SU-DHL-6 (cell line): ENCODE data around the gene TOP1.

Source experiments
- EZH2phosphoT487 ChIP-seq: fragments of 200-600 bp; sonication (generic), shearing (Covaris generic); conservative IDR thresholded peaks from 2 replicates; pipeline ENCODE4 v1.6.1; 2018; ENCODE audit warnings: mild to moderate bottlenecking, antibody characterized with exemption, low read length, moderate library complexity, mixed read lengths
- TF ChIP-seq, protein P1 (sequence below): fragments of 200-600 bp; sonication (generic); IDR thresholded peaks from one replicate; pipeline ENCODE4 v1.5.1; 2017; ENCODE audit warnings: antibody characterized with exemption, mild to moderate bottlenecking, low read length, moderate library complexity; ENCODE audit not compliant: insufficient read depth, poor library complexity, severe bottlenecking

DNA sequence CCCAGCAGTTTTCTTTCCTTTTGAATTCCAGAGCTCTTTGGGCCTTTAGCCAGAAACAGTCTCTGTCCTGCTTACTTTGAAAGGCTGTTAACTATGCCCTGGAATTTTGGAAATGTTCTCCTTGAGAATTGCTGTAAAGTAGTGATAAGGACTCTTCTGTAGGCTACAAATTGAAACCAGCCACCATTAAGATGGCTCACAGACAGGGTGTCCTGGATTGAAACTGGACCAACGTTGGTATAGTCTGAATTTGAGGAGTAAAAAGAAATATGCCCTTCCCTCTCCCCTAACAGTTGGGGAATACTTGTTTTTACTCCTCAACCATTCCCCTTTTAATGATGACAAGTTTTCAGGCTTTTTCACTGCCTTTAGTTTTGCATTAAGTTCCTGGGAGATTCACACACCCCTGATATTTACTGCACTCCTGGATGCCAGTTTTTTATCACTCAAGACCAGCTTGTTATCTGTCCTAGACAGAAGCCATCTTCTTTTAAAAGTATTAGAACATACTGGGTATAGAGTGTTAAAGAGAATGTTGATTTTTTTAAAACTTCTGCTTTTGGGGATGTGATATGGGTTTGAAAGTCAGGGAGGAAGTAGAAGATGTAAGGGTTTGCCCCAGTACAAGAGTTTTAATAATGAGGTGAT, 21.9 kb downstream of the TOP1 start:
- TF ChIP-seq, protein P1, sequence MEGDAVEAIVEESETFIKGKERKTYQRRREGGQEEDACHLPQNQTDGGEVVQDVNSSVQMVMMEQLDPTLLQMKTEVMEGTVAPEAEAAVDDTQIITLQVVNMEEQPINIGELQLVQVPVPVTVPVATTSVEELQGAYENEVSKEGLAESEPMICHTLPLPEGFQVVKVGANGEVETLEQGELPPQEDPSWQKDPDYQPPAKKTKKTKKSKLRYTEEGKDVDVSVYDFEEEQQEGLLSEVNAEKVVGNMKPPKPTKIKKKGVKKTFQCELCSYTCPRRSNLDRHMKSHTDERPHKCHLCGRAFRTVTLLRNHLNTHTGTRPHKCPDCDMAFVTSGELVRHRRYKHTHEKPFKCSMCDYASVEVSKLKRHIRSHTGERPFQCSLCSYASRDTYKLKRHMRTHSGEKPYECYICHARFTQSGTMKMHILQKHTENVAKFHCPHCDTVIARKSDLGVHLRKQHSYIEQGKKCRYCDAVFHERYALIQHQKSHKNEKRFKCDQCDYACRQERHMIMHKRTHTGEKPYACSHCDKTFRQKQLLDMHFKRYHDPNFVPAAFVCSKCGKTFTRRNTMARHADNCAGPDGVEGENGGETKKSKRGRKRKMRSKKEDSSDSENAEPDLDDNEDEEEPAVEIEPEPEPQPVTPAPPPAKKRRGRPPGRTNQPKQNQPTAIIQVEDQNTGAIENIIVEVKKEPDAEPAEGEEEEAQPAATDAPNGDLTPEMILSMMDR, result no peak
- no peak for TF ChIP-seq EZH2phosphoT487
